ENCODE measurements around the gene TMEM151B.

TMEM151B gene

GRCh38 chr6:44224029-44224964 lies 46.0 kb upstream of the TMEM151B start:
- no peak for TF ChIP-seq CTCF (IDR thresholded peaks at IDR 0.05; ENCODE audit: low read depth, low read length)
- peak overlapping the region; percentile 62 for H3K4me3 ChIP-seq (ENCODE audit: low read depth, low read length)

DNA sequence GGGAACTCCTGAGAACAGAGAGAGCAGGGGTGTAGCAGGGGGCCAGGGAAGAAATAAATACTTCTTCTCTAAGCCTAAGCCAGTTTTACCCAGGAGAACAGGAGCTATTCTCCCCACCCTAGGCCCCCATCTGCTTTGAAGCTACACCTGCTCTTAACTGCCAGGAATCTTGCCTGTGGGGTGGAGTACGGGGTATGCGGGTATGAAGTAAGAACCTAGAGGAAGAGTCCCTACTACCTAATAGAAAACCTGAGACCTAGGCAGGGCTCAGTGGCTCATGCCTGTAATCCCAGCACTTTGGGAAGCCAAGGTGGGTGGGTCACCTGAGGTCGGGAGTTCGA lies 45.3 kb upstream of the TMEM151B start:
- no peak overlapping the region for H3K4me3 ChIP-seq (ENCODE audit: low read depth, low read length)
- TF ChIP-seq CTCF (IDR thresholded peaks at IDR 0.05; ENCODE audit: low read depth, low read length) = no peak

- TF ChIP-seq CTCF (IDR thresholded peaks at IDR 0.05; ENCODE audit: low read depth, low read length) = no peak
Observed at GRCh38 chr6:44225579-44226325, 44.5 kb upstream of the TMEM151B start.

DNA sequence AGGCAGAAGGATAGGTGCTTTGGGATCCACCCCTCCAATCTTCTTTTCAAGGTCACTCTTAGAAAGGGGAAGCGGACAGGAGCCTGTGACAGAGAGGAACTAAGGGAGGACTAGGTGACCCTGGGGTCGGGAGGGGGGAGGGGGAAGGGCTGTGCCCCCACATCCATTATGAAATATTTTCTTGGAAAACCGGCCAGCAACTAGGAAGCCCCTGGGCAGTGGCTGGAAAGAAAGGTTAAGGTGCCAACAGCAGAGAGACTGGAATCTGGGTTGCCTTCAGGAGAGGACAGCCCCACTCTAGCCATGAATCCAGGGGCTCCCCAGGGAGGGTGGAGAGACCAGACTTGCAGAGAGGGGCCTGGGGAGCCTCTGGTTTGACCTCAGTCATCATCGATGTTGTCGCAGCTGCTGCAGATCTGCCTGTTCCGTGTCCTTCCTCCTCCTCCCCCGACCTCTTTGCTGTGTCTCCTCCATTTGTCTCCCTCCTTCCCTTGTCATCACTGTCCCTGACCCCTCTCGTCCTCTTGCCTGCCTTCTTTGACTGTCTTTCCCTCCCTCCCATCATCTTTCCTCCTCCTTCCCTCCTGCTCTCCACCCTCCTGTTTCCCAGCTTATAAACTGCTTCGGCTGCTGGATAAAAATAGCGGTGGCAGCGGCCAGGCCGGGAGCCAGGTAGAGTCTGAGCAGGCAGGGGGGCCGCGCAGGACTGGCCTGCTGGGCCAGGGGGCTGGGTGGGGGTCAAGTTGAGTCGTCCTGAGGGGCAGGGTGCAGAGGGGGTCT lies 43.7 kb upstream of the TMEM151B start:
- no peak overlapping the region for H3K4me3 ChIP-seq (ENCODE audit: low read depth, low read length)
- TF ChIP-seq CTCF (IDR thresholded peaks at IDR 0.05; ENCODE audit: low read depth, low read length) = no peak

More at GRCh38 chr6:44225579-44226325, 44.5 kb upstream of the TMEM151B start:
- H3K4me3 ChIP-seq (ENCODE audit: low read depth, low read length) = no peak overlapping the region

DNA sequence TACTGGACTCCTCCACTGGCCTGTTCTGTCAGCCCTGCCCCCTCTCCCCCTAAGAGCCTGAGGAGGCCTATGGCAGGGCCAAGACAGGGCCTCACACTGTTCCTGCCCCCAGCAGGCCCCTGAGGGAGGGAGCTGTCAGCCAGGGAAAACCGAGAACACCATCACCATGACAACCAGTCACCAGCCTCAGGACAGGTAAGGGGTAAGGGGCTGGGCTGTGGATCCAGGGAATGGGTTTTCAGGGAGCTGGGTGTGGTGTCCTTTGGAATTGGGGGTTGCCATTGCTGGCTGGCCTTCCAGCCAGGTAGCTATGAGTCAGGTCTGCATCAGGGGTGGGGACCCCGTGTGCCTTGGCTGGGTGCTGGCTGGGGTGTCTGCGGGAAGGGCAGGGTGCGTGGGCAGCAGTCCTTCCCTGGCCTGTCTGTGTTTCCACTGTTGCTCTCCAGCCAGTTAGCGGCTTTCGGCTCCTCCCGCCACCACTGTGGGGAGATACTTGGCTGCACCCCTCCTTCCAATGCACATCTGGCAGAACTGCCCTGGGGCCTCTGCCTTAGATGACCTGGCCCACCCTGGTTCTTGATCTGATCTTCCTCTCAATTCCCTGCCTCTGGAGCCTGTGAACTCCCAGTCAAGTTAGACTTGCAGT lies 43.0 kb upstream of the TMEM151B start:
- no peak for TF ChIP-seq CTCF (IDR thresholded peaks at IDR 0.05; ENCODE audit: low read depth, low read length)
- no peak overlapping the region for H3K4me3 ChIP-seq (ENCODE audit: low read depth, low read length)

- H3K4me3 ChIP-seq (ENCODE audit: low read depth, low read length) = no peak overlapping the region
- no peak for TF ChIP-seq CTCF (IDR thresholded peaks at IDR 0.05; ENCODE audit: low read depth, low read length)
Observed at GRCh38 chr6:44228031-44228430, 42.2 kb upstream of the TMEM151B start.
